Measurements from ENCODE around the gene ADGRA1. TPM values are rescaled to one million over a fixed set of nuclear protein-coding genes. Genes with fewer than 3 reads are reported as not detected.

The ADGRA1 gene
- total and polyA plus RNA-seq, 2 of the 8 experiments (the other 6 are each of a cell fraction or from before 2014, with no cell fraction given), result 0.17 to 0.21 TPM

- TF ChIP-seq CHD7 (IDR thresholded peaks at IDR 0.05; ENCODE audit: insufficient replicate concordance, low read length) (no peak), ZNF274 (IDR thresholded peaks at IDR 0.05; ENCODE audit: borderline replicate concordance, extremely low read depth, low read length) (no peak), BCL11A (IDR thresholded peaks at IDR 0.05; ENCODE audit: low read depth in 2 of 2, low read length in 2 of 2) (no peak), HDAC2 (IDR thresholded peaks at IDR 0.05; ENCODE audit: borderline replicate concordance in 1 of 2, low read depth in 2 of 2, low read length in 2 of 2) (no peak)
These were observed 78.1 kb downstream of the ADGRA1 start (continued) for GRCh38 chr10:133165556-133166503.
